ENCODE results near the gene GABRR1.

GRCh38 chr6:89138173-89138572 lies 79.0 kb downstream of the GABRR1 start:
- TF ChIP-seq CTCF (IDR thresholded peaks at IDR 0.05; ENCODE audit: borderline replicate concordance, extremely low read depth, low read length, poor library complexity, severe bottlenecking) (no peak), EZH2 (IDR thresholded peaks at IDR 0.05; ENCODE audit: borderline replicate concordance, low read depth, low read length, severe bottlenecking) (no peak)

Measured in DND-41 (cell line).